Measurements from ENCODE around the gene CADPS. TPM values are rescaled to one million over a fixed set of nuclear protein-coding genes. Genes with fewer than 3 reads are reported as not detected.

Gene CADPS
- total and polyA plus RNA-seq, 7 donors = 1.6 to 12.5 (median 6.2) TPM; not detected in 1

DNA sequence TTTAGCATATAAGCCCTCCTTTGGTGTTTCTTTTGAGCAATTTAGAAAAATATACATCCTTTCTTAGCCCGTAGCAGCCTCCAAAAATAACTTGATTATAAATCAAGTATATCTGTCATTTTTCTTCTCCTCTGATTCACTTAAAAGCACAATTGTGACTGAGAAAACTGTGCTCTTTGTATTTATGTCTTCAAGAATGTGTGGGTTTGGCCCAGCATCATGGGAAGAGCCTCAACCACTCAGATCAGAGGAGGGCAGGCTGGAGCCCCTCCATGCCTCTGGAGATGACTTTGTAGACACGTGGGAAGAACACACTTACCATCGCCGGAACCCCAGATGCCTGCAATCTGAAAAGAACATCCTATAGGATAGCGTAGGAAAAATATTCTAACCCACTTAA is 378.1 kb downstream of the CADPS start:
- intact Hi-C loops (cut with DNase I) = no loop called here
- Histone ChIP-seq H3K36me3 (no peaks in the 10 kb centered on the region), H3K27me3 (no peaks in the 10 kb centered on the region), H3K9me3 (no peaks in the 10 kb centered on the region), H3K4me3 (no peak overlapping the region), H3K27ac (no peak overlapping the region), H3K4me1 (no peaks in the 10 kb centered on the region)
- DNase-seq = no peak
- 67 to 84% methylated on average over 5 of the region's 5 CpGs for WGBS, 2 donors
- TF ChIP-seq EP300 (IDR thresholded peaks at IDR 0.05) = no peak
- no peak for TF ChIP-seq POLR2AphosphoS5 (IDR thresholded peaks at IDR 0.05)
- TF ChIP-seq, protein P1, sequence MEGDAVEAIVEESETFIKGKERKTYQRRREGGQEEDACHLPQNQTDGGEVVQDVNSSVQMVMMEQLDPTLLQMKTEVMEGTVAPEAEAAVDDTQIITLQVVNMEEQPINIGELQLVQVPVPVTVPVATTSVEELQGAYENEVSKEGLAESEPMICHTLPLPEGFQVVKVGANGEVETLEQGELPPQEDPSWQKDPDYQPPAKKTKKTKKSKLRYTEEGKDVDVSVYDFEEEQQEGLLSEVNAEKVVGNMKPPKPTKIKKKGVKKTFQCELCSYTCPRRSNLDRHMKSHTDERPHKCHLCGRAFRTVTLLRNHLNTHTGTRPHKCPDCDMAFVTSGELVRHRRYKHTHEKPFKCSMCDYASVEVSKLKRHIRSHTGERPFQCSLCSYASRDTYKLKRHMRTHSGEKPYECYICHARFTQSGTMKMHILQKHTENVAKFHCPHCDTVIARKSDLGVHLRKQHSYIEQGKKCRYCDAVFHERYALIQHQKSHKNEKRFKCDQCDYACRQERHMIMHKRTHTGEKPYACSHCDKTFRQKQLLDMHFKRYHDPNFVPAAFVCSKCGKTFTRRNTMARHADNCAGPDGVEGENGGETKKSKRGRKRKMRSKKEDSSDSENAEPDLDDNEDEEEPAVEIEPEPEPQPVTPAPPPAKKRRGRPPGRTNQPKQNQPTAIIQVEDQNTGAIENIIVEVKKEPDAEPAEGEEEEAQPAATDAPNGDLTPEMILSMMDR (IDR thresholded peaks at IDR 0.05) = no peak
- no peak for TF ChIP-seq POLR2A (IDR thresholded peaks at IDR 0.05)

DNA sequence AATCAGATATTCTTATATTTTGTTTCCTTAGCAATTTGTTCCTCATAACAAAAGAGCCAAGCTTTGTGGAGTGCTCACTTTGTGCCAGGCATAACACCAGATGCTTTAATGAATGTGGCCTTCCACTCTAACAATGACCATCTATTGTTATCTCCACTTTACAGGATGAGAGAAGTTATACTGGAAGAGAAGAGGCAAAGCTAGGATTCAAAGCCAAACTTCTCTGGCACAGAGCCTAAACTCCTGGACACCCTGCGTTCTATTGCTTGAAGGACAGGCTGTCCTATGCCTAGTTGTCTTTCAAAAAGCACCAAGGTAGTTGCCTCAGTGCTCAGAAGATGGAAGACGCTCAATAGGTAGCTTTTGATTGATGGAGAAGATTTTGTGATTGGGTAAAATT is 378.7 kb downstream of the CADPS start:
- Histone ChIP-seq H3K4me3 (no peak overlapping the region), H3K27ac (no peak overlapping the region), H3K36me3 (no peaks in the 10 kb centered on the region), H3K27me3 (no peaks in the 10 kb centered on the region), H3K9me3 (no peaks in the 10 kb centered on the region), H3K4me1 (no peaks in the 10 kb centered on the region)
- TF ChIP-seq POLR2A (IDR thresholded peaks at IDR 0.05) (no peak), POLR2AphosphoS5 (IDR thresholded peaks at IDR 0.05) (no peak), EP300 (IDR thresholded peaks at IDR 0.05) (no peak)
- TF ChIP-seq, protein P1 (IDR thresholded peaks at IDR 0.05) = no peak
- intact Hi-C loops (cut with DNase I) = no loop called here
- WGBS, 2 donors = 84 to 89% methylated on average over 2 of the region's 2 CpGs
- DNase-seq = no peak

DNA sequence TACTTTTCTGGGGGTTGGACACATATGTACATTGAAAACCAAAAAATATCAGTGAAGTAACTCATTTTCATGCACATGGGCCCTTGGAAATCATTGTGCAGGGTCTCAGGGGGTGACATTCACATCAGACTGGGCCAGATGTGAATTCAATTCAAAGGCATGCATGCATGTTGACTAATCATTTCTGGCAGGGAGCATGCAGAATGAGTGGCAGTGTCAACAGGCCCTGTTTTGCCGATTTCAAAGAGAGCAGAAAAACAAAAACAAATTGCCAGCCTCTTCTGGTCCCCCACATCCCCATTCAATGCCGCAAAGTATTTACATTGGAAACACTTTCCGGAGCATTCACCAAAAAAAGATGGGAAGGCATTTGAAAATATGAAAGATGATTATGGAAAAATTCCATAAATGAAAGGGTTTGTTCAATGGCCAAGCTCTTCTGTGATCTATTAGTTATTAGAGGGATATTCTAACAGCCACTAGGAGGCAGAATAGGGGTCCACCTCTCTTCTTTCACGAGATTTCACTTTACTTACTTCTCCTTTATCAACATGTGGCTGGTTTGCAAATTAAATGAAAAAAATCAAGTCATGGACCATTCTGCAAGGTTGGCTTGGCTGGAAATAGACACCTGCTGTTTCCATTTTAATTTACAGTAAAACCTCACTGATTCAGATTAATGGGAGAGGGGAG is 382.0 kb downstream of the CADPS start:
- Histone ChIP-seq H3K9me3 (no peaks in the 10 kb centered on the region), H3K4me1 (no peaks in the 10 kb centered on the region), H3K36me3 (no peaks in the 10 kb centered on the region), H3K4me3 (no peak overlapping the region), H3K27me3 (no peaks in the 10 kb centered on the region), H3K27ac (no peak overlapping the region)
- no peak for TF ChIP-seq POLR2A (IDR thresholded peaks at IDR 0.05)
- TF ChIP-seq, protein P1 (IDR thresholded peaks at IDR 0.05) = no peak
- no peak for TF ChIP-seq POLR2AphosphoS5 (IDR thresholded peaks at IDR 0.05)
- no peak for TF ChIP-seq EP300 (IDR thresholded peaks at IDR 0.05)
- DNase-seq = no peak
- intact Hi-C loops (cut with DNase I) = no loop called here
- WGBS, 2 donors = 71 to 72% methylated on average over 4 of the region's 4 CpGs

DNA sequence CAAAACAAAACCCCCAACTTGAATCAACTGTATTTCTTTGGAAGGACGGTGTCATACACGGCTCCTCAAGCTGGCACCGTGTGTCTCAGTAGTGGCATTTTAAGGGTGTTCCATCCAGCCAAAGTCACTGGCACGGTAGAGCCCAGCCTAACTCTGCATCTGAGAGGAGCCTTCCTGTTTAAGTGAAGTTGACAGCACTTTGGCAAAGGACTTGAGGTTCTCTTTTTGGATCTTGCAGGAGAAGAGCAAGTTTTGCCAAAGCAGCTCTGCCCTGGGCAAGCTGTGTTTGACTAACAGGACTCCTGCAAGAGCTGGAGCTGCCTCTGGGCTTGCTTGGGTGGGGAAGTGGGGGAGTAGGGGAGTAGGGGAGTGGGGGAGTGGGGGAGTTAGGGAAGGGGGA is 392.3 kb downstream of the CADPS start:
- Histone ChIP-seq H3K4me1 (no peaks in the 10 kb centered on the region), H3K27me3 (no peaks in the 10 kb centered on the region), H3K4me3 (no peak overlapping the region), H3K27ac (no peak overlapping the region), H3K36me3 (no peaks in the 10 kb centered on the region), H3K9me3 (no peaks in the 10 kb centered on the region)
- no peak for DNase-seq
- TF ChIP-seq POLR2A (IDR thresholded peaks at IDR 0.05) (no peak), POLR2AphosphoS5 (IDR thresholded peaks at IDR 0.05) (no peak), EP300 (IDR thresholded peaks at IDR 0.05) (no peak)
- TF ChIP-seq, protein P1 (IDR thresholded peaks at IDR 0.05) = no peak
- WGBS, 2 donors = 79 to 80% methylated on average over 4 of the region's 4 CpGs
- intact Hi-C loops (cut with DNase I) = no loop called here

DNA sequence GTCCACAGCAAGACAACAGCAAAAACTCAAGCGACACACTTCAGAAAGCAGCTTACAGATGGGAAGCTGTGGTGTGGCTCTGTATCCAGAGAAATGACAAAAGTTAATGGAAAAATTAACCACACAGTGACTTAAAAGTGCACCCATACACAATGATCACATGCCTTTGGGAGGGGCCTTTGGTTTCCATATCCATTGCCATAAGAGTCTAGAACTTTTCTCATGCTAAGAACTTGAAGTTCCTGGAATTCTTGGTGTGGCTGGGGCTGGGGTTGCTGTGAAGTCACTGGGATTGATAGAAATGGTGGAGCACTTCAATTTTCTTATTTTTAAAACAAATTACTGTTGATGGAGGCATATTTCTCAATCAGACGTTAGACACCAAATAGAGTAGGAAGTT is 393.3 kb downstream of the CADPS start:
- H3K36me3 ChIP-seq = no peaks in the 10 kb centered on the region
- intact Hi-C loops (cut with DNase I) = no loop called here
- no peaks in the 10 kb centered on the region for H3K4me1 ChIP-seq
- no peaks in the 10 kb centered on the region for H3K9me3 ChIP-seq
- no peak for DNase-seq
- WGBS, 2 donors = 85 to 93% methylated on average over 2 of the region's 2 CpGs
- H3K4me3 ChIP-seq = no peak overlapping the region
- H3K27me3 ChIP-seq = no peaks in the 10 kb centered on the region
- TF ChIP-seq POLR2AphosphoS5 (IDR thresholded peaks at IDR 0.05) = no peak
- TF ChIP-seq EP300 (IDR thresholded peaks at IDR 0.05) = no peak
- TF ChIP-seq, protein P1 (IDR thresholded peaks at IDR 0.05) = no peak
- TF ChIP-seq POLR2A (IDR thresholded peaks at IDR 0.05) = no peak
- H3K27ac ChIP-seq = no peak overlapping the region

All from sigmoid colon (tissue), 7 donors.